K562 (cell line): Measurements from ENCODE around the gene RNF167. TPM values are rescaled to one million over a fixed set of nuclear protein-coding genes. Genes with fewer than 3 reads are reported as not detected.

ENCODE experiments used
- EP300 ChIP-seq: IDR thresholded peaks from 2 replicates; pipeline ENCODE4 v1.6.1; 2012; ENCODE audit warnings: low read length, improper control_type of control experiment
- FOSL1 ChIP-seq: fragments of 200-800 bp; sonication (Bioruptor generic); conservative IDR thresholded peaks from 2 replicates; pipeline ENCODE4 v1.6.1; 2016; ENCODE audit warnings: missing genetic modification characterization, missing compliant biosample characterization
- FOXK2 ChIP-seq, 2 experiments: fragments of 450-650 bp; IDR thresholded peaks in 1 of 2; conservative IDR thresholded peaks in 1 of 2; 2 replicates each; pipeline ENCODE4 v1.6.1; 2016; ENCODE audit warnings: low read depth in 2 of 2, mild to moderate bottlenecking in 1 of 2
- GATAD2B ChIP-seq: fragments of 450-650 bp; IDR thresholded peaks from 2 replicates; pipeline ENCODE4 v1.6.1; 2017; ENCODE audit warnings: mild to moderate bottlenecking, borderline replicate concordance
- KAT2B ChIP-seq: IDR thresholded peaks from one replicate; pipeline ENCODE4 v1.6.1; 2012; ENCODE audit warnings: low read depth, mild to moderate bottlenecking, control low read depth, inconsistent platforms, low read length, moderate library complexity
- L3MBTL2 ChIP-seq: fragments of 450-650 bp; IDR thresholded peaks from 2 replicates; pipeline ENCODE4 v1.6.1; 2016; ENCODE audit warnings: mild to moderate bottlenecking, moderate library complexity
- NCOR1 ChIP-seq: fragments of 450-650 bp; IDR thresholded peaks from 2 replicates; pipeline ENCODE4 v1.6.1; 2016; ENCODE audit warnings: mild to moderate bottlenecking, moderate library complexity
- NR2C1 ChIP-seq, 2 experiments: fragments of 450-650 bp; IDR thresholded peaks; 2 replicates each; pipeline ENCODE4 v1.6.1; 2017; ENCODE audit warnings: mild to moderate bottlenecking in 2 of 2, antibody characterized with exemption in 1 of 2, inconsistent platforms in 1 of 2, missing compliant biosample characterization in 1 of 2, missing genetic modification characterization in 1 of 2
- POLR2G ChIP-seq: fragments of 200-400 bp; formaldehyde crosslinking; IDR thresholded peaks from 2 replicates; pipeline ENCODE4 v1.6.1; 2017; ENCODE audit warnings: low read depth, mild to moderate bottlenecking, antibody characterized with exemption, low read length, moderate library complexity
- RBM25 ChIP-seq: fragments of 200-400 bp; formaldehyde crosslinking; IDR thresholded peaks from 2 replicates; pipeline ENCODE4 v1.6.1; 2018; ENCODE audit warnings: low read length, low read depth, moderate library complexity; ENCODE audit not compliant: severe bottlenecking
- SUPT5H ChIP-seq: fragments of 450-650 bp; IDR thresholded peaks from 2 replicates; pipeline ENCODE4 v1.6.1; 2016
- TAF9B ChIP-seq: fragments of 450-650 bp; IDR thresholded peaks from 2 replicates; pipeline ENCODE4 v1.6.1; 2018; ENCODE audit warnings: mild to moderate bottlenecking; ENCODE audit not compliant: partially characterized antibody
- TBP ChIP-seq: optimal IDR thresholded peaks from 2 replicates; pipeline ENCODE3; 2011; ENCODE audit warnings: low read depth, low read length, improper control_type of control experiment
- polyA plus RNA-seq, 8 experiments: library from polyadenylated mRNA; depleted of rRNA in 4 of 8; stranded (reverse) in 5 of 8; unstranded in 3 of 8; fragments of >200 nt; fragmentation: Nextera tagmentation in 2 of 8; fragmentation: Illumina TruSeq in 1 of 8; extraction: Ambion mirVana in 2 of 8; extraction: Trizol in 1 of 8; gene quantifications; 2 replicates each; pipeline versions ENCODE4 v1.2.1 to v1.2.3, GENCODE V29; 2011 to 2014; ENCODE audit warnings: inconsistent platforms in 1 of 8, missing spikeins in 1 of 8
- total RNA-seq, 7 experiments: library from RNA; depleted of rRNA in 6 of 7; stranded (reverse); fragments of >200 nt in 6 of 7; fragmentation: Illumina TruSeq in 2 of 7; extraction: Trizol in 2 of 7; gene quantifications; 2 replicates each; pipeline versions ENCODE4 v1.2.1 to v1.2.3, GENCODE V29; 2011 to 2021; ENCODE audit warnings: low replicate concordance in 1 of 7
- TF ChIP-seq, protein P1 (sequence below): fragments of 450-650 bp; IDR thresholded peaks from 2 replicates; pipeline ENCODE4 v1.6.1; 2017; ENCODE audit warnings: antibody characterized with exemption, mild to moderate bottlenecking
- TF ChIP-seq, protein P2 (sequence below), 3 experiments: fragments of 200-800 bp in 1 of 3; fragments of 250-450 bp in 1 of 3; fragments of 450-650 bp in 1 of 3; sonication (Bioruptor Pico) in 1 of 3; sonication (Bioruptor generic) in 1 of 3; formaldehyde crosslinking in 1 of 3; IDR thresholded peaks; 2 replicates each; pipeline versions ENCODE4 v1.6.1 to v1.8.0; 2016 to 2022; ENCODE audit warnings: mild to moderate bottlenecking in 2 of 3, missing genetic modification characterization in 2 of 3, missing compliant biosample characterization in 1 of 3, moderate library complexity in 1 of 3
- TF ChIP-seq, protein P3 (sequence below), 2 experiments: fragments of 250-450 bp in 1 of 2; fragments of 450-650 bp in 1 of 2; sonication (Bioruptor Pico) in 1 of 2; IDR thresholded peaks; 2 replicates each; pipeline versions ENCODE4 v1.6.1 to v1.8.0; 2016 to 2021; ENCODE audit warnings: mild to moderate bottlenecking in 2 of 2, moderate library complexity in 2 of 2, missing compliant biosample characterization in 1 of 2, missing genetic modification characterization in 1 of 2

The RNF167 gene
- total and polyA plus RNA-seq, 9 of the 15 experiments (the other 6 are each of a cell fraction or from before 2014, with no cell fraction given) = 16.5 to 143 (median 45.5) TPM

DNA sequence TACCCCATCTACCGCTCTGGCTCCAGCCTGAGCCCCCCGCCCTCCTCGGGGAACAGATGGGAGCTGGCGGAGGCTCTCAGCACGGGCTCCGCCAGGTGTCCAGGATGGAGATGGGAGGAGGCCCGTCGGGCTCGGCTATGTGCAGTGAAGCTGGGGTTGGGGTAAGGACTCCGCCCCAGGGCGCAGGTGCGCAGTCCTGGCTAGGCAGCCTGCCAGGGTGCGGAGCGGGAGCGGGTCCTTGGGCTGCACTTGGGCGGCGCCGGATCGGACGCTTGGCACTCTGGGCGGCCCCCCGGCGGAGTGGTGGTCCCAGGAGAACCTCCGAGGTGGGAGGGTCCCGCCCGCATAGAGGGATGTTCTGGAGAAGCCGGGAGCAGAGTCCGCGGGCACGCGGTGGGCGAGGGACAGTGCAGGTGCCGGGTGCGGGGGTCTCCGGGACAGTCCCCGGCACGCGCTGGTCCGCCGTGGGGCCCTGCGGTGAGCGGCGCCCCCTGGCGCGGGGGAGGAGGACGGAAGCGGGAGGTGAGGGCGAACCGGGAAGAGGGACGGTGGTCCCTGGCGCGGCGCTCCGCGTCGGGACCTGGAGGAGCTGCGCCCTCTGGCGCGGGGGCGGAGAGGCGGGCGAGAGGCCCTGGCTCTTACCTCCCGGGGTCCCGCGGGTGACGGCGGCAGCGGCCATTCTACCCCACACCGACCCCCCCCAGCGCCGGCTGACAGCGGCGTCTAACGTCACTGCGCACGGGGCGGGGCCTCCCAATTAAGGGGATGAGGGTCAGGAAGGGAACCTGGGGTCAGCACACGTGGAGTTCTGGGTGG is 47.1 kb downstream of the RNF167 start, which contains the start of gene CAMTA2 (continued):
- TF ChIP-seq, protein P1, sequence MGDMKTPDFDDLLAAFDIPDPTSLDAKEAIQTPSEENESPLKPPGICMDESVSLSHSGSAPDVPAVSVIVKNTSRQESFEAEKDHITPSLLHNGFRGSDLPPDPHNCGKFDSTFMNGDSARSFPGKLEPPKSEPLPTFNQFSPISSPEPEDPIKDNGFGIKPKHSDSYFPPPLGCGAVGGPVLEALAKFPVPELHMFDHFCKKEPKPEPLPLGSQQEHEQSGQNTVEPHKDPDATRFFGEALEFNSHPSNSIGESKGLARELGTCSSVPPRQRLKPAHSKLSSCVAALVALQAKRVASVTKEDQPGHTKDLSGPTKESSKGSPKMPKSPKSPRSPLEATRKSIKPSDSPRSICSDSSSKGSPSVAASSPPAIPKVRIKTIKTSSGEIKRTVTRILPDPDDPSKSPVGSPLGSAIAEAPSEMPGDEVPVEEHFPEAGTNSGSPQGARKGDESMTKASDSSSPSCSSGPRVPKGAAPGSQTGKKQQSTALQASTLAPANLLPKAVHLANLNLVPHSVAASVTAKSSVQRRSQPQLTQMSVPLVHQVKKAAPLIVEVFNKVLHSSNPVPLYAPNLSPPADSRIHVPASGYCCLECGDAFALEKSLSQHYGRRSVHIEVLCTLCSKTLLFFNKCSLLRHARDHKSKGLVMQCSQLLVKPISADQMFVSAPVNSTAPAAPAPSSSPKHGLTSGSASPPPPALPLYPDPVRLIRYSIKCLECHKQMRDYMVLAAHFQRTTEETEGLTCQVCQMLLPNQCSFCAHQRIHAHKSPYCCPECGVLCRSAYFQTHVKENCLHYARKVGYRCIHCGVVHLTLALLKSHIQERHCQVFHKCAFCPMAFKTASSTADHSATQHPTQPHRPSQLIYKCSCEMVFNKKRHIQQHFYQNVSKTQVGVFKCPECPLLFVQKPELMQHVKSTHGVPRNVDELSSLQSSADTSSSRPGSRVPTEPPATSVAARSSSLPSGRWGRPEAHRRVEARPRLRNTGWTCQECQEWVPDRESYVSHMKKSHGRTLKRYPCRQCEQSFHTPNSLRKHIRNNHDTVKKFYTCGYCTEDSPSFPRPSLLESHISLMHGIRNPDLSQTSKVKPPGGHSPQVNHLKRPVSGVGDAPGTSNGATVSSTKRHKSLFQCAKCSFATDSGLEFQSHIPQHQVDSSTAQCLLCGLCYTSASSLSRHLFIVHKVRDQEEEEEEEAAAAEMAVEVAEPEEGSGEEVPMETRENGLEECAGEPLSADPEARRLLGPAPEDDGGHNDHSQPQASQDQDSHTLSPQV = peak; percentile 32; the same call in 1 of the 2 replicates
- peak; percentile 51; the same call in 1 of the 2 replicates for TF ChIP-seq FOSL1 (tag)
- TF ChIP-seq NR2C1 (IDR thresholded peaks at IDR 0.05) = no peak
- TF ChIP-seq NR2C1 (tag; IDR thresholded peaks at IDR 0.05) = peak; percentile 31; the same call in 1 of the 2 replicates
- peak; percentile 62 for TF ChIP-seq L3MBTL2
- peak; percentile 88 for TF ChIP-seq POLR2G
- TF ChIP-seq, protein P2, sequence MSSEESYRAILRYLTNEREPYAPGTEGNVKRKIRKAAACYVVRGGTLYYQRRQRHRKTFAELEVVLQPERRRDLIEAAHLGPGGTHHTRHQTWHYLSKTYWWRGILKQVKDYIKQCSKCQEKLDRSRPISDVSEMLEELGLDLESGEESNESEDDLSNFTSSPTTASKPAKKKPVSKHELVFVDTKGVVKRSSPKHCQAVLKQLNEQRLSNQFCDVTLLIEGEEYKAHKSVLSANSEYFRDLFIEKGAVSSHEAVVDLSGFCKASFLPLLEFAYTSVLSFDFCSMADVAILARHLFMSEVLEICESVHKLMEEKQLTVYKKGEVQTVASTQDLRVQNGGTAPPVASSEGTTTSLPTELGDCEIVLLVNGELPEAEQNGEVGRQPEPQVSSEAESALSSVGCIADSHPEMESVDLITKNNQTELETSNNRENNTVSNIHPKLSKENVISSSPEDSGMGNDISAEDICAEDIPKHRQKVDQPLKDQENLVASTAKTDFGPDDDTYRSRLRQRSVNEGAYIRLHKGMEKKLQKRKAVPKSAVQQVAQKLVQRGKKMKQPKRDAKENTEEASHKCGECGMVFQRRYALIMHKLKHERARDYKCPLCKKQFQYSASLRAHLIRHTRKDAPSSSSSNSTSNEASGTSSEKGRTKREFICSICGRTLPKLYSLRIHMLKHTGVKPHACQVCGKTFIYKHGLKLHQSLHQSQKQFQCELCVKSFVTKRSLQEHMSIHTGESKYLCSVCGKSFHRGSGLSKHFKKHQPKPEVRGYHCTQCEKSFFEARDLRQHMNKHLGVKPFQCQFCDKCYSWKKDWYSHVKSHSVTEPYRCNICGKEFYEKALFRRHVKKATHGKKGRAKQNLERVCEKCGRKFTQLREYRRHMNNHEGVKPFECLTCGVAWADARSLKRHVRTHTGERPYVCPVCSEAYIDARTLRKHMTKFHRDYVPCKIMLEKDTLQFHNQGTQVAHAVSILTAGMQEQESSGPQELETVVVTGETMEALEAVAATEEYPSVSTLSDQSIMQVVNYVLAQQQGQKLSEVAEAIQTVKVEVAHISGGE (CRISPR knock-in tag; IDR thresholded peaks at IDR 0.05) = peak in 1 of 3 experiments; percentile 63; a peak in 1 of 6 replicates
- peak; percentile 24 for TF ChIP-seq RBM25
- TF ChIP-seq SUPT5H = peak; percentile 74
- TF ChIP-seq, protein P3, sequence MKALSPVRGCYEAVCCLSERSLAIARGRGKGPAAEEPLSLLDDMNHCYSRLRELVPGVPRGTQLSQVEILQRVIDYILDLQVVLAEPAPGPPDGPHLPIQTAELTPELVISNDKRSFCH (CRISPR knock-in tag; IDR thresholded peaks at IDR 0.05) = no peak
- TF ChIP-seq, protein P3 (tag; IDR thresholded peaks at IDR 0.05) = 0 out of 2 replicates have a peak, but pooled peaks have one; percentile 44
- TF ChIP-seq GATAD2B = peak; percentile 68; the same call in 1 of the 2 replicates
- peak; percentile 47; the same call in 1 of the 2 replicates for TF ChIP-seq NCOR1
- peak; percentile 33; the same call in 1 of the 2 replicates for TF ChIP-seq EP300
- peak; percentile 25 for TF ChIP-seq TAF9B
- peak; percentile 43 for TF ChIP-seq TBP
- TF ChIP-seq FOXK2 (conservative IDR thresholded peaks at IDR 0.05 in 1 of 2, IDR thresholded peaks at IDR 0.05 in 1 of 2; ENCODE audit: low read depth in 2 of 2) = no peak
- peak; percentile 79 for TF ChIP-seq KAT2B
